Fibroblast of pulmonary artery (primary cell): ENCODE data around the gene ACYP2.
"Not testable (repeated sequence)": the region's sequence is repeated elsewhere in the genome, so short reads cannot be mapped to it uniquely, and the experiment has no call there.

Source experiments
- DNase-seq: peaks from one replicate; pipeline ENCODE4 v3.0.0-alpha.2; 2010; ENCODE audit warnings: low read depth
- H3K4me3 ChIP-seq: replicated peaks from 2 replicates; pipeline ENCODE4 v1.5.1; 2011; ENCODE audit warnings: low read depth, mild to moderate bottlenecking, control low read depth, low read length, moderate library complexity
- CTCF ChIP-seq: IDR thresholded peaks from 2 replicates; pipeline ENCODE4 v1.5.1; 2011; ENCODE audit warnings: mild to moderate bottlenecking, control low read depth, low read length, inconsistent platforms; ENCODE audit errors: missing control alignments

ACYP2 gene

GRCh38 chr2:54256091-54256694 is 140.8 kb downstream of the ACYP2 start, which contains the start of gene TSPYL6:
TSS of gene TSPYL6 (minus strand) at chr2:54256229. CDS start at chr2:54256151, 78 bp downstream.
- no peak for TF ChIP-seq CTCF
- H3K4me3 ChIP-seq, result no peak within 1 kb of the TSS
- no peak for DNase-seq

- peak; percentile 57 for DNase-seq
- no peak overlapping the region for H3K4me3 ChIP-seq
- TF ChIP-seq CTCF, result no peak
Observed at GRCh38 chr2:54258166-54258565, 142.8 kb downstream of the ACYP2 start.

GRCh38 chr2:54259413-54260240 is 144.2 kb downstream of the ACYP2 start:
- TF ChIP-seq CTCF, result no peak
- H3K4me3 ChIP-seq, result no peak overlapping the region
- no peak for DNase-seq

- no peak for TF ChIP-seq CTCF
- no peak overlapping the region for H3K4me3 ChIP-seq
- DNase-seq, result no peak
Observed at GRCh38 chr2:54260241-54260595, 144.8 kb downstream of the ACYP2 start.

GRCh38 chr2:54261537-54261936 is 146.1 kb downstream of the ACYP2 start:
- H3K4me3 ChIP-seq, result no peak overlapping the region
- DNase-seq, result no peak
- no peak for TF ChIP-seq CTCF

GRCh38 chr2:54262015-54262765 is 146.8 kb downstream of the ACYP2 start:
- peak; percentile 13 for DNase-seq
- no peak for TF ChIP-seq CTCF

GRCh38 chr2:54265081-54265480 is 149.7 kb downstream of the ACYP2 start:
- not testable (repeated sequence) for H3K4me3 ChIP-seq, DNase-seq

More at GRCh38 chr2:54262015-54262765, 146.8 kb downstream of the ACYP2 start:
- no peak overlapping the region for H3K4me3 ChIP-seq
